Measurements from ENCODE around the gene TMEM200A.

DNA sequence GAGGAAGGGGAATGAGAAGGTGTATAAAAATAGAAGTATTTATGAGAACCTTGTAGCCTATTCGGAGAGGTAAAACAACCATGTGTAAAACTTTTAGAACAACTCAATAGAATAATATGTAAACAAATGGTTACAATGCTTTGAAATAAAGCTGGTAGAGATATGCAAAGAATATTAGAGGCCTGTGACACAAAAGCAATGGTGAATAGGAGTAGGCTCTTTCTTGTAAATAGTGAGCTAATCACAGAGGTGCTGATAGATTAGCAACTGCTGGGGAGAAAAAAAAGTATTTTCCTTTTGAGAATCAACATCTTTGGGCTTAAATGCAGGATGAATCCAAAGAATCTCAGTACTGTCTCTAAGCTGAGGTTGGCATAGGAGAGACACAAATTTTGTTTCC lies 7.0 kb downstream of the TMEM200A start:
- TF ChIP-seq, protein P1, sequence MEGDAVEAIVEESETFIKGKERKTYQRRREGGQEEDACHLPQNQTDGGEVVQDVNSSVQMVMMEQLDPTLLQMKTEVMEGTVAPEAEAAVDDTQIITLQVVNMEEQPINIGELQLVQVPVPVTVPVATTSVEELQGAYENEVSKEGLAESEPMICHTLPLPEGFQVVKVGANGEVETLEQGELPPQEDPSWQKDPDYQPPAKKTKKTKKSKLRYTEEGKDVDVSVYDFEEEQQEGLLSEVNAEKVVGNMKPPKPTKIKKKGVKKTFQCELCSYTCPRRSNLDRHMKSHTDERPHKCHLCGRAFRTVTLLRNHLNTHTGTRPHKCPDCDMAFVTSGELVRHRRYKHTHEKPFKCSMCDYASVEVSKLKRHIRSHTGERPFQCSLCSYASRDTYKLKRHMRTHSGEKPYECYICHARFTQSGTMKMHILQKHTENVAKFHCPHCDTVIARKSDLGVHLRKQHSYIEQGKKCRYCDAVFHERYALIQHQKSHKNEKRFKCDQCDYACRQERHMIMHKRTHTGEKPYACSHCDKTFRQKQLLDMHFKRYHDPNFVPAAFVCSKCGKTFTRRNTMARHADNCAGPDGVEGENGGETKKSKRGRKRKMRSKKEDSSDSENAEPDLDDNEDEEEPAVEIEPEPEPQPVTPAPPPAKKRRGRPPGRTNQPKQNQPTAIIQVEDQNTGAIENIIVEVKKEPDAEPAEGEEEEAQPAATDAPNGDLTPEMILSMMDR (IDR thresholded peaks at IDR 0.05), result no peak
- TF ChIP-seq POLR2A (IDR thresholded peaks at IDR 0.05) (no peak), POLR2AphosphoS5 (IDR thresholded peaks at IDR 0.05; ENCODE audit: insufficient read depth in 1 of 2, low read depth in 1 of 2) (no peak)

Measured in vagina (tissue), 2 donors.